HepG2 (cell line): ENCODE measurements around the gene FAM120B. TPM values are rescaled to one million over a fixed set of nuclear protein-coding genes. Genes with fewer than 3 reads are reported as not detected.

Experiments
- CBFB ChIP-seq: sonication (generic); formaldehyde crosslinking; IDR thresholded peaks from 2 replicates; pipeline ENCODE4 v1.4.0; 2020; ENCODE audit warnings: missing genetic modification reagents
- PLSCR1 ChIP-seq: sonication (generic); formaldehyde crosslinking; IDR thresholded peaks from 2 replicates; pipeline ENCODE4 v1.5.0; 2020; ENCODE audit warnings: missing genetic modification reagents, mild to moderate bottlenecking, borderline replicate concordance
- RFXANK ChIP-seq: IDR thresholded peaks from 2 replicates; pipeline ENCODE4 v1.6.1; 2016
- SP140L ChIP-seq: sonication (generic); formaldehyde crosslinking; IDR thresholded peaks from 2 replicates; pipeline ENCODE4 v1.4.0; 2020; ENCODE audit warnings: missing genetic modification reagents, borderline replicate concordance
- ZNF280B ChIP-seq: sonication (generic); formaldehyde crosslinking; IDR thresholded peaks from 2 replicates; pipeline ENCODE4 v1.5.0; 2020; ENCODE audit warnings: missing genetic modification reagents, mild to moderate bottlenecking, borderline replicate concordance
- ZNF512 ChIP-seq: sonication (generic); formaldehyde crosslinking; IDR thresholded peaks from 2 replicates; pipeline ENCODE4 v1.4.0; 2020; ENCODE audit warnings: mild to moderate bottlenecking, missing genetic modification reagents
- polyA plus RNA-seq, 8 experiments: library from polyadenylated mRNA; depleted of rRNA in 3 of 8; stranded (reverse) in 7 of 8; unstranded in 1 of 8; fragments of >200 nt; fragmentation: Illumina TruSeq in 4 of 8; extraction: Trizol in 4 of 8; gene quantifications; 2 replicates each; pipeline versions ENCODE4 v1.2.1 to v1.2.3, GENCODE V29; 2011 to 2016; ENCODE audit warnings: low read depth in 4 of 8, missing spikeins in 1 of 8, mixed read lengths in 1 of 8; ENCODE audit not compliant: insufficient read depth in 1 of 8
- total RNA-seq, 5 experiments: library from RNA; depleted of rRNA; stranded (reverse); fragments of >200 nt; fragmentation: Illumina TruSeq; extraction: Trizol; gene quantifications; 2 replicates each; pipeline ENCODE4 v1.2.3, GENCODE V29; 2016; ENCODE audit warnings: low read depth in 1 of 5

Gene FAM120B
- total and polyA plus RNA-seq, 2 of the 13 experiments (the other 11 are each of a cell fraction or from before 2014, with no cell fraction given), result 9.2 to 10.7 TPM

- TF ChIP-seq ZNF280B (CRISPR knock-in tag), result no peak
- no peak for TF ChIP-seq ZNF512 (CRISPR knock-in tag)
- no peak for TF ChIP-seq RFXANK (CRISPR knock-in tag)
- TF ChIP-seq PLSCR1 (CRISPR knock-in tag), result no peak
- no peak for TF ChIP-seq SP140L
- no peak for TF ChIP-seq CBFB (CRISPR knock-in tag)
- TF ChIP-seq, all 625 proteins: peak for 0
These were observed 66.1 kb downstream of the FAM120B start (continued) for GRCh38 chr6:170372380-170373325.
